BE2C (cell line): ENCODE measurements around the gene BEGAIN.

Experiments used
- DNase-seq: peaks from one replicate; pipeline ENCODE4 v3.0.0-alpha.2; 2020
- H3K27me3 ChIP-seq: fragments of 250-450 bp; sonication (Bioruptor Pico); 2 replicates; pipeline ENCODE4 v1.5.1; 2020; ENCODE audit warnings: mild to moderate bottlenecking
- H3K36me3 ChIP-seq: fragments of 250-450 bp; sonication (Bioruptor Pico); 2 replicates; pipeline ENCODE4 v1.5.1; 2020; ENCODE audit warnings: mild to moderate bottlenecking
- H3K4me1 ChIP-seq: fragments of 250-450 bp; sonication (Bioruptor Pico); 2 replicates; pipeline ENCODE4 v1.5.1; 2020
- H3K4me3 ChIP-seq: 2 replicates; pipeline ENCODE4 v1.5.1; 2011; ENCODE audit warnings: low read depth, low read length
- H3K9me3 ChIP-seq: fragments of 250-450 bp; sonication (Bioruptor Pico); 2 replicates; pipeline ENCODE4 v1.5.1; 2020
- TF ChIP-seq, protein P1 (sequence below): IDR thresholded peaks from 2 replicates; pipeline ENCODE4 v1.5.1; 2012; ENCODE audit warnings: mild to moderate bottlenecking, low read depth, low read length

BEGAIN gene

GRCh38 chr14:100591453-100592371 is 4.5 kb upstream of the BEGAIN start:
- peak; percentile 6 for DNase-seq
- no peaks in the 10 kb centered on the region for H3K36me3 ChIP-seq
- no peak overlapping the region for H3K4me3 ChIP-seq
- no peaks in the 10 kb centered on the region for H3K9me3 ChIP-seq
- peaks cover 14% of the 10 kb centered on the region for H3K4me1 ChIP-seq
- TF ChIP-seq, protein P1, sequence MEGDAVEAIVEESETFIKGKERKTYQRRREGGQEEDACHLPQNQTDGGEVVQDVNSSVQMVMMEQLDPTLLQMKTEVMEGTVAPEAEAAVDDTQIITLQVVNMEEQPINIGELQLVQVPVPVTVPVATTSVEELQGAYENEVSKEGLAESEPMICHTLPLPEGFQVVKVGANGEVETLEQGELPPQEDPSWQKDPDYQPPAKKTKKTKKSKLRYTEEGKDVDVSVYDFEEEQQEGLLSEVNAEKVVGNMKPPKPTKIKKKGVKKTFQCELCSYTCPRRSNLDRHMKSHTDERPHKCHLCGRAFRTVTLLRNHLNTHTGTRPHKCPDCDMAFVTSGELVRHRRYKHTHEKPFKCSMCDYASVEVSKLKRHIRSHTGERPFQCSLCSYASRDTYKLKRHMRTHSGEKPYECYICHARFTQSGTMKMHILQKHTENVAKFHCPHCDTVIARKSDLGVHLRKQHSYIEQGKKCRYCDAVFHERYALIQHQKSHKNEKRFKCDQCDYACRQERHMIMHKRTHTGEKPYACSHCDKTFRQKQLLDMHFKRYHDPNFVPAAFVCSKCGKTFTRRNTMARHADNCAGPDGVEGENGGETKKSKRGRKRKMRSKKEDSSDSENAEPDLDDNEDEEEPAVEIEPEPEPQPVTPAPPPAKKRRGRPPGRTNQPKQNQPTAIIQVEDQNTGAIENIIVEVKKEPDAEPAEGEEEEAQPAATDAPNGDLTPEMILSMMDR: no peak
- no peaks in the 10 kb centered on the region; the same call in 1 of the 2 replicates for H3K27me3 ChIP-seq

DNA sequence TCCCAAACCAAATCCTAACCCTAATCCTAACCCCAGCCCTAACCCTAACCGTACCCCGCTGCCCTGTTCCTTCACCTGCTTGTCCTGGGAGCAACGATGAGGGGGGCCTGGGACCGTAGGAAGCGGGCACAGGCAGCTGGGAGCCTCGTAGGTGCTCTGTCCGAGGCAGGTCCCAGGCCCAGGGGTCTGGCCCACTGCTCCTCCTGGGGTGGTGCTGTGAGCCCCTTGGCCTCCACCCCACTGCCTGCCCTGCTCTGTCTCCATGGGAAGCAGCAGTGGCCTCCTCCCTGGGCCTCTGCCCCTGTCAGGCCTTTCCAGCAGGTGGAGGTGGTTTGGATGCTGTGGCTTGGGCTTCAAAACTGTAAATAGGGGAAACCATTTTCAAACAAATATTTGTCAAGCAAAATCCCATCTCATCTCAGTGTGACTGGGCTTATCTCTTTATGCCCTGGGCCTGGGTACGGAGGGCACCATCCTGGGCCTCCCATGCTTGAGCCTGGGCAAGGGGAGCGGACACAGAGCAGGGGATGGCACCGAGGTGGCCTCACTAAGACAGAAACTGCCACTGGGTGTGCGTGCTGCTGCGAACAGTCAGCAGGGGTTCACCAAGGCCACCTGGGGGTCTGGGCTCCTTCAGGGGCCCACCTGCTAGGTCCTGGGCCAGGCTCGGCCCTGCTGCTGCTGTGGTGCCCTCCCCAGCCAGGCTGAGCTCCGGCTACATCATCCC is 3.7 kb upstream of the BEGAIN start:
- TF ChIP-seq, protein P1: no peak
- peak; percentile 10 for DNase-seq
- Histone ChIP-seq H3K27me3 (no peaks in the 10 kb centered on the region; the same call in 1 of the 2 replicates), H3K9me3 (no peaks in the 10 kb centered on the region), H3K36me3 (no peaks in the 10 kb centered on the region), H3K4me1 (peaks cover 14% of the 10 kb centered on the region), H3K4me3 (no peak overlapping the region)

DNA sequence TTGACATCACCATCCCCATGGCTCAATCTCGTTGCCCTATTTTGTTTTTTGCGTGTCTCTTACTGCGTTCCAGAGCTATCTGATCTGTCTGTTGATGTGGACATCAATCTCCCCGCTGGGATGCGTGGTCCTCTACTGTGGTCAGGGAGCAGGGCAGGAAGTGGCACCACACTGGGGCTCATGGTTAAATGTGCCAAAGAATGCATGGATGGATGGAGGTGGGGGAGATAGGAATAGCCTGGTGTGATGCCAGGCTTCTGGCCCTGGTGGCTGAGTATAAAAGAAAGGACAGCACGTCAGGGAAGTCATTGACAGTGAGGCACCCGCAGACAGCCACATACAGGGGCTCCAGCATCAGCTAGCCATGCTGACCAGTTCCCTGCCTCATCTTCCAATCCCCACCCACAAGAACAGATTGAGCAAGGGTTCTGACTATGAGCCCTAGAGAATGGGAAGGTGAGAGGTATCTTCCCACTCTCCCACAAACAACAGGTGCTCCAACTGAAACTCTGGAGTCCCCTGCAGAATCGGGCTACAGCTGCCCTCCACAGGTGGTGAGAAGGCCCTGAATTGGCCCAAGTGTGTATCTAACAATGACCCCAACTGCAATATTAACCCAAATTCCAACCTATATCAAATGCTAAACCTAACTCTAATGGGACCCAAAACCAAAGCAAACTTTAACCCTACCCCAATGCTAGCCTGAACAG is 2.7 kb upstream of the BEGAIN start:
- TF ChIP-seq, protein P1: no peak
- peaks cover 14% of the 10 kb centered on the region for H3K4me1 ChIP-seq
- no peak for DNase-seq
- H3K9me3 ChIP-seq: no peaks in the 10 kb centered on the region
- H3K4me3 ChIP-seq: no peak overlapping the region
- H3K36me3 ChIP-seq: no peaks in the 10 kb centered on the region
- H3K27me3 ChIP-seq: no peaks in the 10 kb centered on the region; the same call in 1 of the 2 replicates

DNA sequence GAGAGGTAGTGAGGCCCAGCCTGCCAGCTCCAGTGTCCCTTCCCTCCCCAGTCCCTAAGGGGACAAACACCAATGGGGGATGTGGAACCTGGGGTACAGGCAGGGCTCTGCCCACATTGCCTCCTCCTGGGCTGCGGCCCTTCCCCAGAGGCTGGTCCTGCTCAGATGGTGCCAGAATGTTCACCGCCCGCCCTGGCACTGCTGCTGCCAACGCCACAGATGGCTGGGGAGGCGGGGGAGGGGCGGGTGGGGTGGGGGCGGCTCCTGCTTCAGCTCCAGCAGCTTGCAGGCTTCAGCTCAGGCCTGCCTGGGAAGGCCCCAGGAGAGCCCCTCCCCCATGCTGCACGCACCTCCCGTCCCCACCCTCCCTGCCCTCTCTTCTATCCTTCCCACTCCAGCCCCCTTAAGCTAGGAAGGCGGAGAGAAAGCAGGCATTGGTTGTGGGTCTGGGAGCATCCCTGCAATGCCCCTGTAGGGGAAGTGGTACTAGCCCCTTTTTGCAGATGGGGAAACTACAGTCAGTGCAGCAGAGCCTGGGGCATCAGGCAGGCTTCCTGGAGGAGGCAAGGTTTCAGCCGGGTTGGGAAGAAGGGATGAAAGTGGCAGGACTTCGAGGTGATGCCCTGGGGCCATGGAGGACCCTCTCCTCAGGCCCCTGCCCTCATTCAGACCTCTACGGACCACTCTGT is 2.0 kb upstream of the BEGAIN start:
- no peaks in the 10 kb centered on the region for H3K9me3 ChIP-seq
- H3K4me3 ChIP-seq: no peak overlapping the region
- H3K36me3 ChIP-seq: no peaks in the 10 kb centered on the region
- H3K27me3 ChIP-seq: no peaks in the 10 kb centered on the region; the same call in 1 of the 2 replicates
- TF ChIP-seq, protein P1: no peak
- peaks cover 14% of the 10 kb centered on the region for H3K4me1 ChIP-seq
- DNase-seq: peak; percentile 36

DNA sequence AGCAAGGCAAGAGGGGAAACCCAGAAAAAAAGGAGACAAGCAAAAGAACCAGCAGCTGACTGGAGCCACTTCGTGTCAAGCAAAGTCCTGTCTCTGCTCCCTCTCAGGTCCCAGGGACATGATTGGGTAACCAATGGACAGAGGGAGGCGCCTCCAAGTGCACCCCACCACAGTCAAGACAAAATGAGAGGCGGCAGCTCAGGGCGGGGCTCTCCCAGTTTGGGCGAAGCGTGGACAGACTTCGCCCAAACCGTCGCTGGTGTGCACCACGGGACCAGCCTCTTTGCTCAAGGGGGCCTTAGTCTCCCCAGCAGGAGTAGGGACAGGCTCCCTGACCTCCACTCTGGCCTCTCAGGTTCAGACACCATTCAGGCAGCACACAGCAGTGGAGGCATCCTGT is 1.5 kb upstream of the BEGAIN start:
- peaks cover 14% of the 10 kb centered on the region for H3K4me1 ChIP-seq
- DNase-seq: peak; percentile 3
- TF ChIP-seq, protein P1: no peak
- no peaks in the 10 kb centered on the region; the same call in 1 of the 2 replicates for H3K27me3 ChIP-seq
- H3K9me3 ChIP-seq: no peaks in the 10 kb centered on the region
- H3K4me3 ChIP-seq: no peak overlapping the region
- H3K36me3 ChIP-seq: no peaks in the 10 kb centered on the region
